Ovary (tissue), 9 donors: ENCODE data around the gene TJP1. TPM values are rescaled to one million over a fixed set of nuclear protein-coding genes. Genes with fewer than 3 reads are reported as not detected.

ENCODE experiments used
- DNase-seq, 5 donors: peaks; one replicate each; pipeline ENCODE4 v3.0.0-alpha.2; 2019 to 2020
- H3K27ac ChIP-seq, 2 donors: fragments of 200-600 bp; one replicate each; pipeline versions ENCODE4 v1.5.1 to v1.8.0; 2019 to 2022
- H3K27me3 ChIP-seq: fragments of 200-600 bp; one replicate; pipeline ENCODE4 v1.8.0; 2022
- H3K36me3 ChIP-seq: fragments of 200-600 bp; sonication (generic); one replicate; pipeline ENCODE4 v1.5.1; 2019
- H3K4me1 ChIP-seq: one replicate; pipeline ENCODE4 v1.8.1; 2013; ENCODE audit warnings: mild to moderate bottlenecking, moderate library complexity; ENCODE audit not compliant: insufficient read depth
- H3K4me3 ChIP-seq: fragments of 200-600 bp; sonication (generic); one replicate; pipeline ENCODE4 v1.5.1; 2017
- H3K9me3 ChIP-seq, 2 donors: fragments of 200-600 bp in 1 of 2; sonication (generic) in 1 of 2; one replicate each; pipeline versions ENCODE4 v1.5.1 to v1.8.1; 2013 to 2019; ENCODE audit warnings: mild to moderate bottlenecking in 1 of 2, moderate library complexity in 1 of 2
- EP300 ChIP-seq: sonication (generic); formaldehyde crosslinking; IDR thresholded peaks from one replicate; pipeline ENCODE4 v1.6.1; 2017; ENCODE audit warnings: antibody characterized with exemption
- POLR2A ChIP-seq: fragments of 450-650 bp; IDR thresholded peaks from one replicate; pipeline ENCODE4 v1.6.1; 2017; ENCODE audit warnings: antibody characterized with exemption, mild to moderate bottlenecking, moderate library complexity
- WGBS, 3 donors: extraction: QIAGEN DNeasy Blood & Tissue Kit in 1 of 3; methylation state at CpG; one replicate each; pipeline versions ENCODE4 v1.1.5 to v1.1.7; 2013 to 2017; 5-methylcytosine and 5-hydroxymethylcytosine counted together
- intact Hi-C, 4 donors: fragments of 100-400 bp; cut with DNase I; formaldehyde crosslinking; loops; one replicate each; pipeline versions ENCODE4 v1.11.0 to v1.15.1; 2022 to 2023
- polyA plus RNA-seq, 2 donors: library from polyadenylated mRNA; stranded (reverse); fragments of 200-250 nt in 1 of 2; fragments of 350-450 nt in 1 of 2; fragmentation: Illumina TruSeq in 1 of 2; extraction: RNeasy Lipid Tissue Mini Kit (QIAGEN cat#74804) in 1 of 2; gene quantifications; one replicate each; pipeline ENCODE4 v1.2.3, GENCODE V29; 2013 to 2014
- total RNA-seq, 7 donors: library from RNA; depleted of rRNA in 2 of 7; stranded (reverse); fragments of >200 nt in 2 of 7; fragmentation: NEBNext Ultra II Directional in 3 of 7; extraction: Animal tissue kit (Norgen Biotek cat#: 25700) in 3 of 7; gene quantifications; one replicate each; pipeline versions ENCODE4 v1.1.0 to v1.2.4, GENCODE V29; 2016 to 2023
- TF ChIP-seq, protein P1 (sequence below), 3 donors: fragments of 450-650 bp in 2 of 3; fragments of 200-600 bp in 1 of 3; IDR thresholded peaks; one replicate each; pipeline versions ENCODE4 v1.5.1 to v1.8.0; 2016 to 2022; ENCODE audit warnings: antibody characterized with exemption in 3 of 3, mild to moderate bottlenecking in 1 of 3
- donor health status: DM: no; HTN: no; CAD: no; lungs with moderate emphysema.
- donor health status: DM: no; HTN: no; CAD: no.
- donor health status: Bipolar disorder and iron deficiency.
- donor health status: DM: yes; HTN: yes; CAD: no.
- donor health status: DM: no; HTN: no; CAD: no.
- donor health status: DM: yes; HTN: yes; CAD: no.

Gene TJP1
- total and polyA plus RNA-seq, 9 donors, result 25.3 to 150 (median 70.1) TPM

DNA sequence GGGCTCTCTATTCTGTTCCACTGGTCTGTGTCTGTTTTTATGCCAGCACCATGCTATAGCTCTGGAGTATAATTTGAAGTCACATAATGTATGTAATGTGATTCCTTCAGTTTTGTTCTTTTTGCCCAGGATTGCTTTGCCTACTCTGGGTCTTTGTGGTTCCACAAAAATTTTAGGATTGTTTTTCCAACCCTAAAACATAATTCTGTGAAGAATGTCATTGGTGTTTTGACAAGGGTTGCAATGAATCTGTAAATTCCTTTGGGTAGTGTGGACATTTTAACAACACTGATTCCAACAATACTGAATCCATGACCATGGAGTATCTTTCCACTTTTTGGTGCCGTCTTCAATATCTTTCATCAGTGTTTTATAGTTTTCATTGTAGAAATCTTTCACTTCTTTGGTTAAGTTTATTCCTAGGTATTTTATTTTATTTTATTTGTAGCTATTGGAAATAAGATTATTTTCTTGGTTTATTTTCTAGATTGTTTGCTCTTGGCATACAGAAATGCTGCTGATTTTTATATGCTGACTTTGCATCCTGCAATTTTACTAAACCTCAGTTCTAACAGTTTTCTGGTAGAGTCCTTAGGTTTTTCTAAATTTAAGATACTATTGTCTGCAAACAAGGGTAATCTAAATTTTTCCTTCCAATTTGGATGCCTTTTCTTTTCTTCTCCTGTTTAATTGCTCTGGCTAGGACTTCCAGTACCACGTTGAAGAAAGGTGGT is 29.7 kb downstream of the TJP1 start:
- WGBS, 3 donors, result 93 to 95% (median 95%) methylated on average over 2 of the region's 2 CpGs
- Histone ChIP-seq H3K9me3 (no peaks in the 10 kb centered on the region), H3K27ac (no peak overlapping the region), H3K4me3 (no peak overlapping the region), H3K4me1 (no peaks in the 10 kb centered on the region), H3K27me3 (no peaks in the 10 kb centered on the region), H3K36me3 (no peaks in the 10 kb centered on the region)
- no peak for TF ChIP-seq POLR2A
- TF ChIP-seq, protein P1, sequence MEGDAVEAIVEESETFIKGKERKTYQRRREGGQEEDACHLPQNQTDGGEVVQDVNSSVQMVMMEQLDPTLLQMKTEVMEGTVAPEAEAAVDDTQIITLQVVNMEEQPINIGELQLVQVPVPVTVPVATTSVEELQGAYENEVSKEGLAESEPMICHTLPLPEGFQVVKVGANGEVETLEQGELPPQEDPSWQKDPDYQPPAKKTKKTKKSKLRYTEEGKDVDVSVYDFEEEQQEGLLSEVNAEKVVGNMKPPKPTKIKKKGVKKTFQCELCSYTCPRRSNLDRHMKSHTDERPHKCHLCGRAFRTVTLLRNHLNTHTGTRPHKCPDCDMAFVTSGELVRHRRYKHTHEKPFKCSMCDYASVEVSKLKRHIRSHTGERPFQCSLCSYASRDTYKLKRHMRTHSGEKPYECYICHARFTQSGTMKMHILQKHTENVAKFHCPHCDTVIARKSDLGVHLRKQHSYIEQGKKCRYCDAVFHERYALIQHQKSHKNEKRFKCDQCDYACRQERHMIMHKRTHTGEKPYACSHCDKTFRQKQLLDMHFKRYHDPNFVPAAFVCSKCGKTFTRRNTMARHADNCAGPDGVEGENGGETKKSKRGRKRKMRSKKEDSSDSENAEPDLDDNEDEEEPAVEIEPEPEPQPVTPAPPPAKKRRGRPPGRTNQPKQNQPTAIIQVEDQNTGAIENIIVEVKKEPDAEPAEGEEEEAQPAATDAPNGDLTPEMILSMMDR (IDR thresholded peaks at IDR 0.05), result no peak
- TF ChIP-seq EP300, result no peak
- DNase-seq, result no peak
- intact Hi-C loops, result no loop called here

DNA sequence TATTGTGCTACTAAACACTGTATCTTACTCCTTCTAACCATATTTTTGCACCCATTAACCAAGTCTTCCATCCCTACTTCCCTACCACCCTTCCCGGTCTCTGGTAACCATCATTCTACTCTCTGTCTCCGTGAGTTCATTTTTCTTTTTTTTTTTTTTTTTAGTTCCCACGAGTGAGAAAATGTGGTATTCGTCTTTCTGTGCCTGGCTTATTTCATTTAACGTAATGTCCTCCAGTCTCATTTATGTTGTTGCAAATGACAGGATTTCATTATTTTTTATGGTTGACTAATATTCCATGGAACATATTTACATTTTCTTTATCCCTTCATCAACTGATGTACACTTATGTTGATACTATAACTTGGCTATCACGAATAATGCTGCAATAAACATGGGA is 31.7 kb downstream of the TJP1 start:
- Histone ChIP-seq H3K4me1 (no peaks in the 10 kb centered on the region), H3K27ac (no peak overlapping the region), H3K4me3 (no peak overlapping the region), H3K36me3 (no peaks in the 10 kb centered on the region), H3K9me3 (no peaks in the 10 kb centered on the region), H3K27me3 (no peaks in the 10 kb centered on the region)
- WGBS, 3 donors, result 93 to 95% (median 95%) methylated on average over 6 of the region's 6 CpGs
- intact Hi-C loops, result loop anchor here in 1 of 4 donors (2.0 kb wide), 1 partner anchor 16 kb away; no protein-coding TSS in a partner anchor
- DNase-seq, result no peak
- TF ChIP-seq, protein P1 (IDR thresholded peaks at IDR 0.05), result no peak
- TF ChIP-seq POLR2A (no peak), EP300 (no peak)

DNA sequence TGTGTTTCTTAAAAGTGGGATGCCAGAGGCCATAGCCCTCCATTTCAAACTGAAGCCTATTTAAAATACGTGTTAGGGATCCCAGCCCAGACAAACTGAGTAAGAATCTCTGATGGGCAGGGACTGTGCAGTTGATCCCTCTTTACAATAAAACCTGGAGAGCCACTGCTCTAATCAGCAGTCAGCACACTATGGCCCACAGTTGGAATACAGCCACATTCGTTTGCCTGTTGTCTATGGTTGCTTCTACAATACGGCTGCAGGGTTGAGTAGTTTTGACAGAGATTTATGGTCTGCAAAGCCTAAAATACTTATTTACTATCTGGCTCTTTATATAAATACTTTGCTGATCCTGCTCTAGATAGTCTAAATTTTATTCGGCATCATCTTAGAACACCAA is 32.4 kb downstream of the TJP1 start:
- Histone ChIP-seq H3K36me3 (no peaks in the 10 kb centered on the region), H3K27ac (no peak overlapping the region), H3K4me3 (no peak overlapping the region), H3K9me3 (no peaks in the 10 kb centered on the region), H3K4me1 (no peaks in the 10 kb centered on the region), H3K27me3 (no peaks in the 10 kb centered on the region)
- 73 to 88% (median 82%) methylated on average over 4 of the region's 4 CpGs for WGBS, 3 donors
- DNase-seq, result no peak
- TF ChIP-seq EP300 (no peak), POLR2A (no peak)
- TF ChIP-seq, protein P1 (IDR thresholded peaks at IDR 0.05), result no peak
- intact Hi-C loops, result loop anchor here in 1 of 4 donors (2.0 kb wide), 1 partner anchor 15 kb away; no protein-coding TSS in a partner anchor

DNA sequence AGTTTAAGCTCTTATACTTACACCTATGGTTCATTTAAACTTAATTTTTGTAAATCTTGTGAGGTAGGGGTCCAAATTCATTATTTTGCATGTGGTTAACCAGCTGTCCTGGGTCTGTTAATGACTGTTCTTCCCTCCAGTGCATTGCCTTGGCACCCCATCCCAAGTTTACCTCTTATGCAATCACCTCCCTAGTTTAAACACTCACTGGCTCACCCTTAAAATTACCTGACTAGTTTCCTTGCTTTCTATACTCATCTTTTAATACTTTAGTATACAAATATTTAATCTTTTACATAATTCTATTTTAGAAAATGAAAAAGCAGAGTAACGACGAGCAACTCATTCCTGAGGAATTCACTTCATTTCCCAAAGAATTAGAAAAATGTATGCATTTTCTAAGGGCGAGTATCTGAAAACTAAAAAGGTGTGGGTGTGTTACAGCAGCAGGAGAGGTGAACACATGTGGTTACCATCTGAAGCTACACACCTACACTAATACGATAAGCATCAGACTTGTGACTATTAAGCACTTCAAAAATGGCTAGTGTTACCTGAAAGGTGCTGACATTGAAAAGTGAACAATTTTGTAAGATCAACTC is 33.7 kb downstream of the TJP1 start:
- no peak for TF ChIP-seq POLR2A
- TF ChIP-seq, protein P1 (IDR thresholded peaks at IDR 0.05), result no peak
- no peak for TF ChIP-seq EP300
- H3K27me3 ChIP-seq, result no peaks in the 10 kb centered on the region
- 59 to 80% (median 78%) methylated on average over 4 of the region's 4 CpGs for WGBS, 3 donors
- DNase-seq, result no peak
- no peak overlapping the region for H3K27ac ChIP-seq
- H3K4me1 ChIP-seq, result no peaks in the 10 kb centered on the region
- H3K9me3 ChIP-seq, result no peaks in the 10 kb centered on the region
- H3K36me3 ChIP-seq, result no peaks in the 10 kb centered on the region
- H3K4me3 ChIP-seq, result no peak overlapping the region
- intact Hi-C loops, result no loop called here
